K562 (cell line): ENCODE results near the gene PDE9A. TPM values are rescaled to one million over a fixed set of nuclear protein-coding genes. Genes with fewer than 3 reads are reported as not detected.

Experiments
- ATAC-seq: fragments of 200-7000 bp; cut with Tn5 transposase; 3 replicates; pipeline ENCODE4 v1.9.1; 2020; ENCODE audit warnings: moderate library complexity
- BruUV-seq: library from RNA; stranded (reverse); fragments of 400-500 nt; replicated peaks from 2 replicates; lab custom pipeline; 2021; lab: Mats Ljungman, UMichigan
- CTCF ChIA-PET: fragments of 300-600 bp; formaldehyde crosslinking; extraction: SDS; loops from one replicate; lab custom pipeline; 2021; ENCODE audit warnings: low intra/inter-chr PET ratio; lab: Yijun Ruan, JAX
- POLR2A ChIA-PET: fragments of 300-600, 350-650 bp; sonication (Branson Sonifier 250); formaldehyde crosslinking; extraction: SDS; loops from one replicate; lab custom pipeline; 2021; ENCODE audit warnings: antibody characterized with exemption, inconsistent platforms; lab: Yijun Ruan, JAX
- DNase-seq, 4 experiments: peaks; one replicate each; pipeline versions ENCODE4 v3.0.0 to v3.0.0-alpha.2; 2011 to 2018; ENCODE audit warnings: low spot score in 3 of 4, mixed read lengths in 3 of 4; ENCODE audit errors: extremely low read depth in 1 of 4
- FAIRE-seq: peaks from 2 replicates; lab custom pipeline; 2011; peaks lifted over from hg19 to GRCh38; lab: Jason Lieb, UNC
- H2AFZ ChIP-seq: 2 replicates; pipeline ENCODE4 v1.6.0; 2011; ENCODE audit warnings: low read depth, low read length, control low read depth, inconsistent platforms
- H3K27ac ChIP-seq: fragments of 200-600 bp; 3 replicates; pipeline ENCODE4 v1.8.0; 2011; ENCODE audit warnings: low read depth, mild to moderate bottlenecking, control low read depth, inconsistent platforms, low read length, moderate library complexity, mixed read lengths; ENCODE audit errors: extremely low read depth
- H3K27me3 ChIP-seq, 2 experiments: fragments of 300-600 bp in 1 of 2; 2 replicates in 1 of 2; 3 replicates in 1 of 2; pipeline versions ENCODE4 v1.6.0 to v1.8.0; 2011; ENCODE audit warnings: inconsistent platforms in 2 of 2, low read length in 2 of 2, mild to moderate bottlenecking in 1 of 2, mixed read lengths in 1 of 2, moderate library complexity in 1 of 2; ENCODE audit not compliant: control insufficient read depth in 2 of 2, insufficient read depth in 2 of 2
- H3K36me3 ChIP-seq: fragments of 300-600 bp; 3 replicates; pipeline ENCODE4 v1.8.0; 2011; ENCODE audit warnings: mild to moderate bottlenecking, low read length, inconsistent platforms; ENCODE audit not compliant: control insufficient read depth, insufficient read depth
- H3K4me1 ChIP-seq, 2 experiments: fragments of 200-600 bp in 1 of 2; replicated peaks in 1 of 2; 2 replicates in 1 of 2; 3 replicates in 1 of 2; pipeline versions ENCODE4 v1.5.1 to v1.8.0; 2011; ENCODE audit warnings: inconsistent platforms in 2 of 2, low read length in 2 of 2, mild to moderate bottlenecking in 1 of 2, mixed read lengths in 1 of 2, moderate library complexity in 1 of 2; ENCODE audit not compliant: control insufficient read depth in 2 of 2, insufficient read depth in 2 of 2
- H3K4me2 ChIP-seq: 2 replicates; pipeline ENCODE4 v1.6.1; 2011; ENCODE audit warnings: low read length, control low read depth, inconsistent platforms, mixed read lengths; ENCODE audit not compliant: insufficient read depth
- H3K4me3 ChIP-seq: fragments of 200-600 bp; sonication (generic), shearing (Covaris generic); 2 replicates; pipeline ENCODE4 v1.5.1; 2016; ENCODE audit warnings: control low read depth, inconsistent platforms
- H3K79me2 ChIP-seq: fragments of 200-600 bp; 3 replicates; pipeline ENCODE4 v1.8.0; 2011; ENCODE audit warnings: low read length, inconsistent platforms; ENCODE audit not compliant: control insufficient read depth, insufficient read depth
- H3K9ac ChIP-seq, 2 experiments: 2 replicates each; pipeline versions ENCODE4 v1.6.0 to v1.6.1; 2011; ENCODE audit warnings: low read depth in 2 of 2, low read length in 2 of 2, control low read depth in 1 of 2, inconsistent platforms in 1 of 2, mild to moderate bottlenecking in 1 of 2, mixed read lengths in 1 of 2; ENCODE audit not compliant: insufficient read depth in 1 of 2
- H3K9me1 ChIP-seq: one replicate; pipeline ENCODE4 v1.6.0; 2011; ENCODE audit warnings: inconsistent platforms, mild to moderate bottlenecking, low read length, moderate library complexity; ENCODE audit not compliant: control insufficient read depth, insufficient read depth
- H3K9me3 ChIP-seq: replicated peaks from 2 replicates; pipeline ENCODE4 v1.5.1; 2011; ENCODE audit warnings: low read depth, low read length, inconsistent platforms; ENCODE audit not compliant: control insufficient read depth, insufficient read depth
- H4K20me1 ChIP-seq: replicated peaks from 2 replicates; pipeline ENCODE4 v1.6.1; 2011; ENCODE audit warnings: low read length, inconsistent platforms, mixed read lengths; ENCODE audit not compliant: control insufficient read depth, insufficient read depth
- KLF16 ChIP-seq: IDR thresholded peaks from 2 replicates; pipeline ENCODE4 v1.6.1; 2016; ENCODE audit warnings: antibody characterized with exemption
- PRMT5 ChIP-seq: sonication (generic); formaldehyde crosslinking; IDR thresholded peaks from 2 replicates; pipeline ENCODE4 v1.5.0; 2020; ENCODE audit warnings: missing genetic modification reagents
- PYGO2 ChIP-seq: fragments of 450-650 bp; IDR thresholded peaks from 2 replicates; pipeline ENCODE4 v1.6.1; 2016; ENCODE audit warnings: mild to moderate bottlenecking, missing genetic modification characterization, moderate library complexity, missing compliant biosample characterization
- ZNF197 ChIP-seq: fragments of 200-800 bp; sonication (Bioruptor generic); IDR thresholded peaks from 2 replicates; pipeline ENCODE4 v1.6.1; 2016; ENCODE audit warnings: low read depth, missing genetic modification characterization, missing compliant biosample characterization
- ZNF583 ChIP-seq: fragments of 250-450 bp; sonication (Bioruptor Pico); IDR thresholded peaks from 2 replicates; pipeline ENCODE4 v1.4.0; 2020
- WGBS: fragments of 100-300 bp; shearing (Covaris generic); methylation state at CpG from one replicate; pipeline ENCODE4 v1.1.6; 2016; ENCODE audit warnings: low coverage, mixed read lengths; ENCODE audit not compliant: insufficient coverage; ENCODE audit errors: missing lambda C conversion rate; 5-methylcytosine and 5-hydroxymethylcytosine counted together
- in situ Hi-C: fragments of 300-500 bp; cut with MboI; formaldehyde crosslinking; loops from 4 replicates; pipeline ENCODE4 v1.15.0; 2018; ENCODE audit warnings: inconsistent platforms, mixed read lengths
- intact Hi-C: fragments of 100-400 bp; cut with micrococcal nuclease; formaldehyde crosslinking; loops from 2 replicates; pipeline ENCODE4 v1.14.2; 2022
- polyA plus RNA-seq, 8 experiments: library from polyadenylated mRNA; depleted of rRNA in 4 of 8; stranded (reverse) in 5 of 8; unstranded in 3 of 8; fragments of >200 nt; fragmentation: Nextera tagmentation in 2 of 8; fragmentation: Illumina TruSeq in 1 of 8; extraction: Ambion mirVana in 2 of 8; extraction: Trizol in 1 of 8; gene quantifications; 2 replicates each; pipeline versions ENCODE4 v1.2.1 to v1.2.3, GENCODE V29; 2011 to 2014; ENCODE audit warnings: inconsistent platforms in 1 of 8, missing spikeins in 1 of 8
- total RNA-seq, 7 experiments: library from RNA; depleted of rRNA in 6 of 7; stranded (reverse); fragments of >200 nt in 6 of 7; fragmentation: Illumina TruSeq in 2 of 7; extraction: Trizol in 2 of 7; gene quantifications; 2 replicates each; pipeline versions ENCODE4 v1.2.1 to v1.2.3, GENCODE V29; 2011 to 2021; ENCODE audit warnings: low replicate concordance in 1 of 7
- TF ChIP-seq, protein P1 (sequence below): fragments of 450-650 bp; IDR thresholded peaks from 2 replicates; pipeline ENCODE4 v1.6.1; 2014; ENCODE audit warnings: low read depth, mild to moderate bottlenecking, moderate library complexity, borderline replicate concordance
- TF ChIP-seq, protein P2 (sequence below): fragments of 450-650 bp; IDR thresholded peaks from 2 replicates; pipeline ENCODE4 v1.6.1; 2016; ENCODE audit warnings: mild to moderate bottlenecking, moderate library complexity
- TF ChIP-seq, protein P3 (sequence below): fragments of 250-450 bp; sonication (Bioruptor Pico); IDR thresholded peaks from 2 replicates; pipeline ENCODE4 v1.4.0; 2020; ENCODE audit warnings: mild to moderate bottlenecking, moderate library complexity

The PDE9A gene
- total and polyA plus RNA-seq, 9 of the 15 experiments (the other 6 are each of a cell fraction or from before 2014, with no cell fraction given), result 0.07 to 0.27 TPM; not detected in 7

DNA sequence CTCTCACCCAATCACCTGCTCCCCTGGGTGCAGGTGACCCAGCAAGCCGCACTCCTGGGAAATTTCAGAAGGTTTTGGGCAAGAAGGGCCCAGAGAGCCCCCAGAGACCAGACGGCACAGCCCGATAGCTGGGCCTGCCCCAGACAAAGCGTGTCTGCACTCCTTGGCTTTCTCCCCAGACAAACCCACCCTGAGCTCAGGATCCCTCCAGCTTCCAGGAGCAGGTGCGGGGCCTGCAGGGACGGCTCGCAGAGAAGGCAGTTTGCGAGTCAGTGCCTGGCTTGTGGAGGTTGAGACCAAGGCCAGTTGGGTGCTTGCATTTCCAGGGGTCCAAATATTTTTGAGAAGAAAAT, 6.7 kb downstream of the PDE9A start:
- H3K4me1 ChIP-seq, result peaks cover 5% of the 10 kb centered on the region in 2 experiments
- in situ Hi-C loops (no loop called here), intact Hi-C loops (no loop called here)
- H3K36me3 ChIP-seq, result no peaks in the 10 kb centered on the region
- no peak overlapping the region for H3K27ac ChIP-seq
- peaks cover 47 to 76% of the 10 kb centered on the region in 2 experiments for H3K27me3 ChIP-seq
- no peak for ATAC-seq
- no peaks in the 10 kb centered on the region for H3K79me2 ChIP-seq
- no peak overlapping the region for H3K4me3 ChIP-seq
- H2AFZ ChIP-seq, result no peak overlapping the region
- TF ChIP-seq, protein P1, sequence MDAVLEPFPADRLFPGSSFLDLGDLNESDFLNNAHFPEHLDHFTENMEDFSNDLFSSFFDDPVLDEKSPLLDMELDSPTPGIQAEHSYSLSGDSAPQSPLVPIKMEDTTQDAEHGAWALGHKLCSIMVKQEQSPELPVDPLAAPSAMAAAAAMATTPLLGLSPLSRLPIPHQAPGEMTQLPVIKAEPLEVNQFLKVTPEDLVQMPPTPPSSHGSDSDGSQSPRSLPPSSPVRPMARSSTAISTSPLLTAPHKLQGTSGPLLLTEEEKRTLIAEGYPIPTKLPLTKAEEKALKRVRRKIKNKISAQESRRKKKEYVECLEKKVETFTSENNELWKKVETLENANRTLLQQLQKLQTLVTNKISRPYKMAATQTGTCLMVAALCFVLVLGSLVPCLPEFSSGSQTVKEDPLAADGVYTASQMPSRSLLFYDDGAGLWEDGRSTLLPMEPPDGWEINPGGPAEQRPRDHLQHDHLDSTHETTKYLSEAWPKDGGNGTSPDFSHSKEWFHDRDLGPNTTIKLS, result no peak
- no peak for TF ChIP-seq ZNF197
- TF ChIP-seq PRMT5 (CRISPR knock-in tag), result no peak
- TF ChIP-seq ZNF583, result no peak
- no peak for TF ChIP-seq PYGO2 (tag)
- no peak for TF ChIP-seq KLF16
- TF ChIP-seq, protein P2, sequence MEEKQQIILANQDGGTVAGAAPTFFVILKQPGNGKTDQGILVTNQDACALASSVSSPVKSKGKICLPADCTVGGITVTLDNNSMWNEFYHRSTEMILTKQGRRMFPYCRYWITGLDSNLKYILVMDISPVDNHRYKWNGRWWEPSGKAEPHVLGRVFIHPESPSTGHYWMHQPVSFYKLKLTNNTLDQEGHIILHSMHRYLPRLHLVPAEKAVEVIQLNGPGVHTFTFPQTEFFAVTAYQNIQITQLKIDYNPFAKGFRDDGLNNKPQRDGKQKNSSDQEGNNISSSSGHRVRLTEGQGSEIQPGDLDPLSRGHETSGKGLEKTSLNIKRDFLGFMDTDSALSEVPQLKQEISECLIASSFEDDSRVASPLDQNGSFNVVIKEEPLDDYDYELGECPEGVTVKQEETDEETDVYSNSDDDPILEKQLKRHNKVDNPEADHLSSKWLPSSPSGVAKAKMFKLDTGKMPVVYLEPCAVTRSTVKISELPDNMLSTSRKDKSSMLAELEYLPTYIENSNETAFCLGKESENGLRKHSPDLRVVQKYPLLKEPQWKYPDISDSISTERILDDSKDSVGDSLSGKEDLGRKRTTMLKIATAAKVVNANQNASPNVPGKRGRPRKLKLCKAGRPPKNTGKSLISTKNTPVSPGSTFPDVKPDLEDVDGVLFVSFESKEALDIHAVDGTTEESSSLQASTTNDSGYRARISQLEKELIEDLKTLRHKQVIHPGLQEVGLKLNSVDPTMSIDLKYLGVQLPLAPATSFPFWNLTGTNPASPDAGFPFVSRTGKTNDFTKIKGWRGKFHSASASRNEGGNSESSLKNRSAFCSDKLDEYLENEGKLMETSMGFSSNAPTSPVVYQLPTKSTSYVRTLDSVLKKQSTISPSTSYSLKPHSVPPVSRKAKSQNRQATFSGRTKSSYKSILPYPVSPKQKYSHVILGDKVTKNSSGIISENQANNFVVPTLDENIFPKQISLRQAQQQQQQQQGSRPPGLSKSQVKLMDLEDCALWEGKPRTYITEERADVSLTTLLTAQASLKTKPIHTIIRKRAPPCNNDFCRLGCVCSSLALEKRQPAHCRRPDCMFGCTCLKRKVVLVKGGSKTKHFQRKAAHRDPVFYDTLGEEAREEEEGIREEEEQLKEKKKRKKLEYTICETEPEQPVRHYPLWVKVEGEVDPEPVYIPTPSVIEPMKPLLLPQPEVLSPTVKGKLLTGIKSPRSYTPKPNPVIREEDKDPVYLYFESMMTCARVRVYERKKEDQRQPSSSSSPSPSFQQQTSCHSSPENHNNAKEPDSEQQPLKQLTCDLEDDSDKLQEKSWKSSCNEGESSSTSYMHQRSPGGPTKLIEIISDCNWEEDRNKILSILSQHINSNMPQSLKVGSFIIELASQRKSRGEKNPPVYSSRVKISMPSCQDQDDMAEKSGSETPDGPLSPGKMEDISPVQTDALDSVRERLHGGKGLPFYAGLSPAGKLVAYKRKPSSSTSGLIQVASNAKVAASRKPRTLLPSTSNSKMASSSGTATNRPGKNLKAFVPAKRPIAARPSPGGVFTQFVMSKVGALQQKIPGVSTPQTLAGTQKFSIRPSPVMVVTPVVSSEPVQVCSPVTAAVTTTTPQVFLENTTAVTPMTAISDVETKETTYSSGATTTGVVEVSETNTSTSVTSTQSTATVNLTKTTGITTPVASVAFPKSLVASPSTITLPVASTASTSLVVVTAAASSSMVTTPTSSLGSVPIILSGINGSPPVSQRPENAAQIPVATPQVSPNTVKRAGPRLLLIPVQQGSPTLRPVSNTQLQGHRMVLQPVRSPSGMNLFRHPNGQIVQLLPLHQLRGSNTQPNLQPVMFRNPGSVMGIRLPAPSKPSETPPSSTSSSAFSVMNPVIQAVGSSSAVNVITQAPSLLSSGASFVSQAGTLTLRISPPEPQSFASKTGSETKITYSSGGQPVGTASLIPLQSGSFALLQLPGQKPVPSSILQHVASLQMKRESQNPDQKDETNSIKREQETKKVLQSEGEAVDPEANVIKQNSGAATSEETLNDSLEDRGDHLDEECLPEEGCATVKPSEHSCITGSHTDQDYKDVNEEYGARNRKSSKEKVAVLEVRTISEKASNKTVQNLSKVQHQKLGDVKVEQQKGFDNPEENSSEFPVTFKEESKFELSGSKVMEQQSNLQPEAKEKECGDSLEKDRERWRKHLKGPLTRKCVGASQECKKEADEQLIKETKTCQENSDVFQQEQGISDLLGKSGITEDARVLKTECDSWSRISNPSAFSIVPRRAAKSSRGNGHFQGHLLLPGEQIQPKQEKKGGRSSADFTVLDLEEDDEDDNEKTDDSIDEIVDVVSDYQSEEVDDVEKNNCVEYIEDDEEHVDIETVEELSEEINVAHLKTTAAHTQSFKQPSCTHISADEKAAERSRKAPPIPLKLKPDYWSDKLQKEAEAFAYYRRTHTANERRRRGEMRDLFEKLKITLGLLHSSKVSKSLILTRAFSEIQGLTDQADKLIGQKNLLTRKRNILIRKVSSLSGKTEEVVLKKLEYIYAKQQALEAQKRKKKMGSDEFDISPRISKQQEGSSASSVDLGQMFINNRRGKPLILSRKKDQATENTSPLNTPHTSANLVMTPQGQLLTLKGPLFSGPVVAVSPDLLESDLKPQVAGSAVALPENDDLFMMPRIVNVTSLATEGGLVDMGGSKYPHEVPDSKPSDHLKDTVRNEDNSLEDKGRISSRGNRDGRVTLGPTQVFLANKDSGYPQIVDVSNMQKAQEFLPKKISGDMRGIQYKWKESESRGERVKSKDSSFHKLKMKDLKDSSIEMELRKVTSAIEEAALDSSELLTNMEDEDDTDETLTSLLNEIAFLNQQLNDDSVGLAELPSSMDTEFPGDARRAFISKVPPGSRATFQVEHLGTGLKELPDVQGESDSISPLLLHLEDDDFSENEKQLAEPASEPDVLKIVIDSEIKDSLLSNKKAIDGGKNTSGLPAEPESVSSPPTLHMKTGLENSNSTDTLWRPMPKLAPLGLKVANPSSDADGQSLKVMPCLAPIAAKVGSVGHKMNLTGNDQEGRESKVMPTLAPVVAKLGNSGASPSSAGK, result no peak
- TF ChIP-seq, protein P3, sequence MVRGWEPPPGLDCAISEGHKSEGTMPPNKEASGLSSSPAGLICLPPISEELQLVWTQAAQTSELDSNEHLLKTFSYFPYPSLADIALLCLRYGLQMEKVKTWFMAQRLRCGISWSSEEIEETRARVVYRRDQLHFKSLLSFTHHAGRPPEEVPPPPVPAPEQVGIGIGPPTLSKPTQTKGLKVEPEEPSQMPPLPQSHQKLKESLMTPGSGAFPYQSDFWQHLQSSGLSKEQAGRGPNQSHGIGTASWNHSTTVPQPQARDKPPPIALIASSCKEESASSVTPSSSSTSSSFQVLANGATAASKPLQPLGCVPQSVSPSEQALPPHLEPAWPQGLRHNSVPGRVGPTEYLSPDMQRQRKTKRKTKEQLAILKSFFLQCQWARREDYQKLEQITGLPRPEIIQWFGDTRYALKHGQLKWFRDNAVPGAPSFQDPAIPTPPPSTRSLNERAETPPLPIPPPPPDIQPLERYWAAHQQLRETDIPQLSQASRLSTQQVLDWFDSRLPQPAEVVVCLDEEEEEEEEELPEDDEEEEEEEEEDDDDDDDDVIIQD (CRISPR knock-in tag), result no peak
- no peak for DNase-seq
- no peak for FAIRE-seq
- CTCF ChIA-PET, result no interaction called here
- no peak overlapping the region for H3K9ac ChIP-seq
- peaks cover 30% of the 10 kb centered on the region for H4K20me1 ChIP-seq
- H3K4me2 ChIP-seq, result no peak overlapping the region
- POLR2A ChIA-PET, result interaction anchor here (0.6 to 1.0 kb wide), 3 partner anchors 20 to 102 kb away, joined by 3 read pairs; no protein-coding TSS in a partner anchor
- no peaks in the 10 kb centered on the region for H3K9me1 ChIP-seq
- 3% methylated on average over 8 of the region's 8 CpGs for WGBS
- no peaks in the 10 kb centered on the region; the same call in 1 of the 2 replicates for H3K9me3 ChIP-seq
- no TSS peak for BruUV-seq
